HG02588 (cell line): ENCODE measurements around the gene AARS2.

ENCODE experiments used
- ATAC-seq: cut with Tn5 transposase; IDR thresholded peaks from one replicate; pipeline ENCODE4 v1.9.1; 2021; ENCODE audit warnings: mild to moderate bottlenecking, moderate library complexity; ENCODE audit not compliant: unreplicated experiment

AARS2 gene

DNA sequence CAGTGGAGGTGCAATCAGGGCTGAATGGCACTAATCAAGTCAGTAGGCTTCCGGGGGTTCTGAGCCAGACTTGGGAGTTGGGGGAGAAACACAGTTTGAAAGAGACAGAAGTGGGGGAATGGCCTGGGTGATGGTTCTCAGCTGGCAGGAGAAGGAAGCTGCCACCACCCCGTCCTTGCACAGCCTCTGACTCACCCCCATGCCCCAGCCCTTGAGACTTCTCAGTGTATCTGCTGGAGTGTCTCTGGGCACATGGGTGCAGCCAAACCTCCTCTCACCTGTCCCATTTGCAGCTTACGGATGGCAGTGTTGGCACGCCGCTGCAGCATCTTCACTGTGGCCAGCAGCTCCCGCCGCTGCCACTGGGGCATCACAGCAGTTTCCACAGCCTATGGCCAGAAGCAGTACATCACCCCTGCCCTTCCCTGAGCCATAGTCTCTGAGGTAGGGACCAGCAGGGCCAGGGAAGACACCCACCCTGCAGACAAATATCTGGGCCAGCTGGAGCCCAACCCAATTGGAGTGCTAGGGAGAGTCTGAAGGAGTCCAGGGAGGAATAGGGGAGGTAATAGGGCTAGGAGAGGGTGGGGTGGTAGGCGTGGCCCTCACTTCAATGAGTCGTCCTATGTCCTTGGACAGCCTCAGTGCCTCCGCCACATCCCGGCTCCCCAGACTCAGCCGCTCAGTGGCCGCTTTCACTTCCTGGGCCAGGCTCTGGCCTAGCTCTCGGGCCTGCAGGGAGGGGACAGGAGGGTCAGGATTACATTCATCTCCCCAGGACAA is 11.2 kb downstream of the AARS2 start:
- no peak for ATAC-seq

- ATAC-seq = no peak
Measured at GRCh38 chr6:44301106-44301505, 12.0 kb downstream of the AARS2 start.

DNA sequence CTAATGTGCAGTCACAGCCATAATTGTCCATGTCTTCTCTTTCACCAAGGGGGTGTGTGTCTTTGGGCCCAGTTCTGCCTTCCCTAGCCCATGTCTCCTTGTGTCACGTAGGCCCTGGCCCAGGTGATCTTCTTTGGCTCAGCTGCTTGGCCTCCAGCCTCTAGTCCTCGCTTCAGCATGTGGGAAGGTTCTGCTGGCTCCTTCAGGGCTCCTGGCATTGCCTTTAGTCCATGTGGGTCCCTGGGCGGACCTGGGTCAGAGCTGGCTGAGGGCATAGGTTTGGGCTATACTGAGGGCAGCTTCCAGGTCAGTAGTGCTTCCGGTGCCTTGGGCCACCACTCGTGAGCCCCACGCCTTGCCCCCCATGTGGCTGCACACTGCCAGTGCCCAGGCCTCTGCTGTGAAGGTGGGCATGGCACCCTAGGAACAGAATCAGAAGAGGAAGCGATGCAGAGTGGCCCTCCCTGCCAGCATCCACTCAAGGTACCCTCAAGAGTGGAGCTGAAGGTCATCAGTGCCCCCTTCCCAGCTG is 12.8 kb downstream of the AARS2 start:
- ATAC-seq = no peak

DNA sequence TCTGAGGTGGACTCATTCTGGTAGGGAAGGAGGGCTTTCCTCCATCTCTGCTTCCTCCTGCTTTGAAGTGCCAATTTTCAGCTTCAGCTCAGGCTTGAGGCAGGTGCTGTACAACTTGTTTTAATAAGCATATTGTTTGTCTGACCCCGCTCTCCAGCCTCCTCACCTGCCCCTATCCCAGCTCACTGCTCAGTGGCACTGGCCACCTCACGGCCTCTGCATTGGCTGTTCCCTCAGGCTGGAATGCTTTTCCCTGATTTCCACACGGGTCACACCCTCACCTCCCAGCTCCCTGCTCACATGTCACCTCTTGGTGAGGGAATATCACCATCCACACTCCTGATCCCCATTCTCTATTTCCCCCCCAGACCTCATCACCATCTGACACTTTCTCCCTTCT is 14.3 kb downstream of the AARS2 start:
- ATAC-seq = no peak

DNA sequence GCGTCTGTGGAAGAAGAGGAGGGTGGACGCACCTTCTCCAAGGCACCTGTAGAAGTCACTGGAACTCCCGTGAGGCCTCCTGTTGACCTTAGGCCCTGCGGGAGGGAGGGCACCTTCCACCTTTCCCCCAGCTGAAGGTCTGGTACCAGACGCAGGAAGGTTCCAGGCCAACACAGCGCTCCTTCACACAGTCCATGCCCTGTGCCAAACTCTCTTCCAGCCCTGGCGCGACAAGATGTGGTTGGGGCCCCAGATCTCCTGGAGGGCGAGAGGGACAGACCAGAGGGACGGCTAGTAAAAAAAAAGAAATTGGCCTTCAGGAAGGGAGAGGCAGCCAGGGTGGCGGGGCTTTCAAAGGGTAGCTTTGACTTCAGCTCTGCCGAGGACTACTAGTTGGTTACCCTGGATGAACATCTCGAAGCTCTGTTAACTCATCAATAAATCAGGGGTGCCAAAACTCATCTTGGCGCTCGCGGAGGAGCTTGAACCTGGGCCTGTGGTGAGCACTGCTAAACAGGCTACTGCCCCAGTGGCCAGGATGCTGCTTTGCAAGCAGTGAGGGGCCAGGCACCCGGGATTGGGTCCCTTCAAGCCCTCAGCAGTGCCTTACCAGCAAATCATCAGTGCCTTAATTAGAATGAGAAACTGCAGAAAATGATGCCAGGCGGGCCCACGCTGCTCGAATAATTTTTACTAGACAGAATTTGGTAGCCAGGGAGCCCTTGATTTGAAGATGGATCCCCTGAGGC is 14.9 kb downstream of the AARS2 start:
- ATAC-seq = no peak

DNA sequence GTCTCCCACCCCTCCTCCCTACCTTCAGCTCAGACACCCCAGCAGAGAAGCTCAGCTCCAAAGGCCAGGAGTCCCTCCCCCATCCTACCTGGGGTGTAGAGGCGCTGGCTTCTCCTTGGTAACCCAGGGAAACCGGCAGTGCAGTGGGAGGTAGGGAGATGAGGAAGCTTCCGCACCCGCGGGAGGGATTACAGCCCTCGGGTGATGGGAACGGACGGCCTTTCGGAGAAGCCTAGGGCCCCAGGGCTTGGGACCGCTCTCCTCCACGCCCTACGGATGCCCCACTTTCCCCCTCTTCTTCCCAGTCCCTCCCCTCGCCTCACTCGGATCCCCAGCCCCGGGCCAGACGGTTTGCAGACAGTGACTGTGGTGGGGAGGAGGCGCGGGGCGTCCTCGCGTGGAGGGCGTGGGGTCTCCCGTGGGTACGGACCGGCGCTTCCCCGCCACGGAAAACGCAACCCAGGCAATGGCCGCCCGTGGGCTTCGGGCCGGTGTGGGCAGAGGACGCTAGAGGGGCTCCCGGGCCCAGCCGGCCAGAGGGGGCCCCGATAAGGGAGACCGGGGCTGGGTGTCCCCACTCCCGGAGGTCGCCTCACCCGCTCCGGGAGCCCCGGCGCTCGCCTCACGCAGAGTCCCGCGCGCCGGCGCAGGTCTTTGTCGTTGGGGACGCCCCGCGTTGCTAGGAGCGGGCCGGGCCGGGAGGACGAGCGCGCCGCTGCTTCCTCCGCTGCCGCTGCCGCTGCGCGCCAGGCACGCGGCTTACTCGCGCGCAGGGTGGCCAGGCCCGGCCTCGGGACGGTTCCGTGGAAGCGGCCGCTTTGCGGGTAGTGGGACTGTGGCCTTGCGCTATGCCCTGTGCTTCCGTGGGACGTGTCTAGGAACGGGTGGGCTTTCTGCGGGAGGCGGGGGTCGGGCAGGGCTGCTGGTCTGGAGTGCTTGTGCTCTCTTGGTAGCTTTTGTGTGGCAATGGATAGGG is 15.8 kb downstream of the AARS2 start:
- no peak for ATAC-seq

DNA sequence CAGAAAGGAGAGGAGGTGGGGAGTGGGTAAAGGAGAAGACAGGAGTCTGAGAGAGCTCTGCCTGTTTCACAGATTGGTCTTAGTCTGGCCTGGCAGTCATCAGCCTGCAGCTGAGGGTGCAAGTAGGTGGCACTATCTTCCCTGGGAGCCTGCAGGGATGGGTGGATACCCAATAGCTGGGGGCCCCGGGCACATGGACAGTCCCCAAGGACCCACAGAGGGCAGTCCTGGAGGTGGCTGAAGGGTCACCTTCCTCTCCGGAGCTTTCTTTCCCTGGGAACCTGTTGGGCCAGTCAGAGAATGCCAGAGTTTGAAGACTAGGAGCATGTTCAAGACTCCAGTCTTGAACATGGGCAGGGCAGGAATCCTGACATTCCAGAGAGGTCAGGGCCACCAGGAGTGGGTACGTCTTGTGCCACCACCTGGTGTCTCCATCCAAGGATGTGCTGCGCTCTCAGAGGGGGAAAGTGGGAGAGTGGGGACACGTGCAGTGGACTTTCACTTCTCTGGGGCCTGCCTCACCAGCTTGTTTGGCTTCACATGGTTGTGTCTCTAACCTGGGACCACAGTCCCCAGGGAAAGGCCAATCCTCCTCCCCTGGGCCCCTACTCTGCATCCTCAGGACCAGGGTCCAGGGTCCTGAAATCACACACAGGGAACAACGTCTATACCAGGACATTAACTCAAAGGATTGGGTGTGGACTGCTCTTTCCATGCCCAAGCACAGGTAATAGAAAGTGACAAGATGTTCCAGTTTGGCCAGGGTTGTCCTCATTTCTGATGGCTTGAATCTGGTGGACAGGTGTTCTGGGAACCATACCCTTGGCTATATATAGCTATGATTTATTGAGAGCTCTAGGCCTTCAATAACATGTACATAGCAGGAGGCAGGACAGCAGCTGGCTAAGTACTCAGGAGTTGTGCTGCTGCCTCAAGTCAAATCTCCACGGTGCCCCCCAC is 18.0 kb downstream of the AARS2 start:
- no peak for ATAC-seq

DNA sequence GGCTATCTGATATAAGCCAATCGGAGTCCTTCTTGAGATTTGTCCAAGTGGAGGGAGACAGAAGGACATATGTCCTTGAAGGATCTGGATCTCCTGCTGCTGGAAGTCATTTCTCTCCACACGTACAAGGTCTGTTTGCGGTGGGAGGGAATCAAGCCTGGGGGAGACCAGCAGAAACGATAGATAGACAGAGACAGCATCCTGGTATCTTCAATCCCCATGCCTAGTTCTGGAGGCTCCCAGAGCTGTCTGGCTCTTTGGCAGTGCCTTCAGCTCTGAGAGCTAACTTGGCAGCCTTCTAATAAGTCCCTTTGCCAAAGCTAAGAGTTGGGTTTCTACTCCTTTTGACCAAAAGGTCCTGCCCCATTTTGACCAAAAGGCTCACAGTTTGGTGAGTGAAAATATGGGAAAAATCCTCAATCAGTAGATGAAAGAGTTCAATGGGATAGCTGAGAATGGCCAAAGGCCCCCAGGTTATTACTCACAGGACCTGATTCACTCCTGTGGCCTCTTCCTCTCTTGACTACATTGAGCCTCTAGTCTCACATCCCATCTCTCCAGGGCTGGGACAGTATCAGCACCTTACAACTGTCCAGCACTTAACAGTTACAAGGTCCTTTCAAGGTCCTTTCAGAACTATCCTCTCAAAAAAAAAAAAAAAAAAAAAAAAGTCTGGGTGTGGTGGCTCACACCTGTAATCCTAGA is 20.3 kb downstream of the AARS2 start:
- ATAC-seq = no peak

GRCh38 chr6:44291841-44292240 is 21.3 kb downstream of the AARS2 start:
- no peak for ATAC-seq

DNA sequence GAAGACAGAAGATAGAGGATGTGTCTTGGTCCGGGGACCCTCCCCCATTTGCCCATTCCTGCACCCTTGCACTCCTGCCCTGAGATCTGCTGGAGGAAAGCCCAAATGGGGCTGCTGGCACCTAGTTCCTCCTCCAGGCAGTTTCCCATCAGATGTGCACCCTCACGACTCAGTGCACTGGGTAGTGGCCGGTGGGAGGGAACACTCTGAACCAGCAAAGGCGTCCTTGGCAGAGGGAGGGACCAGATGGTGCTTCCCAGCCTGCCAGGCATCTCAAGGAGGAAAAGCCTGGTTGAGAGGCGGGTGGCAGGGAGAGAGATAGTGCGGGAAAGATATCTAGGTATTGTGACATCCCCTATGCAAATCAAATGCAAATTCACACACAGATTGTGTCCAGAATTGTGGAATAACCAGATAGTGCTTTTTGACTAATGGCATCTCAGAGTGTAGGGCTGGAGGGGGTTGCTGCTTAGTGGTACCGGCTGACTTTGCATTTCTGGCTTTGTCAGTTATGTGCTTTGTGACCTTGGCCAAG is 23.4 kb downstream of the AARS2 start:
- ATAC-seq = no peak

DNA sequence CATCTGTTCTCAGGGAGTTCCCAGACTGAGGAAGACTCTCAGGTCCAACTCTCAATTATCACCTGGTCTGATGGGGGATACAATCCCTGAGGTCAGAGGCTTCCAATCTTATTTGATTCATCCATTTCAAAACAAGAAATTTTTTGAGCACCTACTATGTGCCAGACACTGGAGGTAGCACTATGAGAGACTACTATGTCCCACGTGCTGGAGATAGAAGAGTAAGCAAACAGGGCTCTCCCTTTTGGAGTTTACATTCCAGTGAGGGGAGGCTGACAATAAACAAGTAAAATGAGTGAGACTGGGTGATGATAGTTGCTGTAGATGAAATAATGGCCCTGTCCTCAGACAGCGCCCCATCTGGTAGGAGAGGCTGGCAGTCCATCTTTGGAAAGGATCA is 26.4 kb downstream of the AARS2 start:
- ATAC-seq = no peak

DNA sequence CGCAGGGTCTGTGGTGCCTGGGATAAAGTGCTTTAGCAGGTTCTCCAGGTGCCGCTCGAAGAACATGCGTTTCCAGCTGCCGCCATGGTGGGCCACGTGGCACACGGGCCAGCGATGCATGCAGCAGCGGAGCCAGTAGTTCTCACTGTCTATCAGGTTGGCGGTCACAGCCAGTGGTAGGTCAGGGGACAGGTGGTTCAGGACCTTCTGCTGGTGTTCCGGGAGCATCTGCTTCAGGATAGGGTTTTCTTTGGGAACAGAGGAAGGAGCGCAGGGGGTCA is 26.9 kb downstream of the AARS2 start:
- ATAC-seq = no peak

- ATAC-seq = no peak
Measured at GRCh38 chr6:44285552-44286284, 27.4 kb downstream of the AARS2 start.

- no peak for ATAC-seq
Measured at GRCh38 chr6:44284867-44285266, 28.3 kb downstream of the AARS2 start.

- ATAC-seq = no peak
Measured at GRCh38 chr6:44284121-44284520, 29.0 kb downstream of the AARS2 start.

DNA sequence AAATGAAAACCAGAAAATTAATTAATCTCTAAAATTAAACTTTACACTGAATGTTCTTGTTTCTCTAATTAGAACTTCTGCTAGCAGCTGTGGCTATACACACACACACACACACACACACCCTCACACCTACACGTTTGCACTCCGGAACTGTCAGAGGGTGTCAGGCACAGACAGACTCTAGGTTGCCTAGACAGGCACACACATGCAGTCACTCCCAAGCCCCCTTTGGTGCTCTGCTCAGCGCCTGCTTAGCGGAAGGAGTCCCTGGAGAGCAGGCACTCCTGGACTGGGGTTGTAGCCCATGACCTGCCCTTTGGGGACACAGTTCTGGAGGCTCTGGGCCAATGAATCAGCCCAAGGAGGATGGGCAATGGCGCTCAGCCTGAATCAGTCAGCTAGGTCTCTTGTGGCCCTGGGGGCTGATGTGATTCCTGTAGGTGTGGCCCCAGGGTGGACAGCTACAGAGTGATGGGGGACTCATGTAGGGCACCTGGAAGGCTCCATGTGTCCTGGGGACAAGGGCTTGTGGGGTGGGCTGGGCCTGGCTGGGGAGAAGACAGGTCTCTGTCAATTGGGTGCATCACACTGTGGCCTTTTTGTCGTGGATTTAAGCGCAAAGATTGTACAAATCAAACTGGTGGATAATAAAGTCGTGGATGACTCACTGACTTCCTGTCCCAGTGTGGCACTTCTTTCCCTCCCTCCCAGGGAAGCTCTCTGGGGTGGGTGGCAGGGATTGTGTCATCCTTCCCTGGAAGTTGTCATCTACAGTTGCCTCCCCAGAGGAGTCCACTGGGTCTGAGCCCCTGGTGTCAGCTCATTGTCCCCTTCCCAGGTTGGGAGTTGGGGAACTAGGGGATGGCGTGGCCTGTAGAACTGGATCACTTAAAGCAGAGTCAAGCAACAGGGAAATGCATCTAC is 34.1 kb downstream of the AARS2 start:
- ATAC-seq = no peak

DNA sequence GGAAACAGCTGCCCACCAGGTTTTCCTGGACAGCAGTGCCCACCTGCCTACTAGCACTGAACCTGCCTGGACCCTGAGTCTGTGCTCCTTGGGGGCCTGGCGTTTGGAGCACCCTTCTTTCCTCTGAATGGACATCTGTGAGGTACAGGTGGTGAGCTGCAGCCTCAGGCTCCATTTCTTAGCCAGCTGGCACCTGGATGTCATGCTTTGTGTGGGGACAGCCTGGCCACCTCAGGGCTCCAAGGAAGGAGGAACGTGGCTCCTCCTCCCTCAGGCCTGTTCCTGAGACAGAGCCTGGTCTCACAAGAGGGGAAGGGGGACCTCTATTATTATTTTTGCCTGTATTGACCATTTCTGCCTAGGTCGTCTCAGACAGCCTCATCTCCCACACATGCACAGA is 34.8 kb downstream of the AARS2 start:
- ATAC-seq = no peak

DNA sequence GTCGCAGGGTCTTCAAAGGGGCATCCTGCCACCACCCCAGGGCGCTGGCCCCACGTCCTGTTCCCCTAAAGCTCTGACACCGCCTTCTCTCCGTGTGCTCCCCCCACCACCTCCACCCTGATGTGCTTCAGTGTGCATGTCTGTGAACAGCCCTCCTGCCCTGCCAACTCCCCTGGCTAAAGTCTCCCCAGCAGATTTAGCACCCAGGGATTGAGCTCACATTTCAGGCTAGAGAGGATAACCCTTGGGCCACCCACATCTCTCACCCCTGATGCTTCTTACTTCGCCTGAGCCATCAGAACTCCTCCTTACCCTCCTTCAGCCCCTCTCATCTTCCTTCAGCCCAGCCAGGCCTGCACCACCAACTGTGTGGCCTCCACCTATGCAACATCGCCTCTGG is 35.4 kb downstream of the AARS2 start:
- no peak for ATAC-seq
